Gastroesophageal sphincter (tissue), 3 donors: ENCODE data around the gene DAPK1.

ENCODE experiments used
- POLR2A ChIP-seq, 2 donors: fragments of 450-650 bp; IDR thresholded peaks; one replicate each; pipeline ENCODE4 v1.6.1; 2017; ENCODE audit warnings: antibody characterized with exemption in 2 of 2, mild to moderate bottlenecking in 2 of 2, moderate library complexity in 1 of 2
- POLR2AphosphoS5 ChIP-seq: sonication (generic); formaldehyde crosslinking; IDR thresholded peaks from one replicate; pipeline ENCODE4 v1.6.1; 2017; ENCODE audit warnings: antibody characterized with exemption
- TF ChIP-seq, protein P1 (sequence below), 4 experiments: fragments of 200-600 bp in 2 of 4; fragments of 450-650 bp in 2 of 4; sonication (generic) in 1 of 4; IDR thresholded peaks; one replicate each; pipeline ENCODE4 v1.5.1; 2017 to 2019; ENCODE audit warnings: antibody characterized with exemption in 4 of 4, mild to moderate bottlenecking in 2 of 4, moderate library complexity in 2 of 4

DNA sequence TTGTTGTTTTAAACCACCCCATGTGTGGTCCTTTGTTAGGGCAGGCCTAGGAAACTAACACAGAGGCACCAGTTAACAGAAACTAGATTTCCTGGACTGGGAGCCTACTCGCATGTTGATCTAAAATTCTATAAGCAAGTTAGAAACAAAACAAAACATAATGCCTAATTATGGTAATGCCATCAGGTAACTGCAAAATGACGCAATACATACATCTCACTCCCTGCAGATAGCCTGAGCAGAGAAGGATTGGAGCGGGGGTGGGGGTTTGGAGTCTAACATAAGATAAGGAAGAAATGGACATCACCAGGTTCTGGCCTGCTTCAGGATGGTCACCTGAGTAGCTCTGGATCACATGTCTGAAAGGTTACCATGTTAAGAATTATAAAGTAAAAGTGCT, 114.9 kb downstream of the DAPK1 start:
- TF ChIP-seq, protein P1, sequence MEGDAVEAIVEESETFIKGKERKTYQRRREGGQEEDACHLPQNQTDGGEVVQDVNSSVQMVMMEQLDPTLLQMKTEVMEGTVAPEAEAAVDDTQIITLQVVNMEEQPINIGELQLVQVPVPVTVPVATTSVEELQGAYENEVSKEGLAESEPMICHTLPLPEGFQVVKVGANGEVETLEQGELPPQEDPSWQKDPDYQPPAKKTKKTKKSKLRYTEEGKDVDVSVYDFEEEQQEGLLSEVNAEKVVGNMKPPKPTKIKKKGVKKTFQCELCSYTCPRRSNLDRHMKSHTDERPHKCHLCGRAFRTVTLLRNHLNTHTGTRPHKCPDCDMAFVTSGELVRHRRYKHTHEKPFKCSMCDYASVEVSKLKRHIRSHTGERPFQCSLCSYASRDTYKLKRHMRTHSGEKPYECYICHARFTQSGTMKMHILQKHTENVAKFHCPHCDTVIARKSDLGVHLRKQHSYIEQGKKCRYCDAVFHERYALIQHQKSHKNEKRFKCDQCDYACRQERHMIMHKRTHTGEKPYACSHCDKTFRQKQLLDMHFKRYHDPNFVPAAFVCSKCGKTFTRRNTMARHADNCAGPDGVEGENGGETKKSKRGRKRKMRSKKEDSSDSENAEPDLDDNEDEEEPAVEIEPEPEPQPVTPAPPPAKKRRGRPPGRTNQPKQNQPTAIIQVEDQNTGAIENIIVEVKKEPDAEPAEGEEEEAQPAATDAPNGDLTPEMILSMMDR (IDR thresholded peaks at IDR 0.05): no peak
- TF ChIP-seq POLR2A (IDR thresholded peaks at IDR 0.05) (no peak), POLR2AphosphoS5 (no peak)
